A549 treated with Mapracorat at 1 μM for 4 hours (cell line): Measurements from ENCODE around the gene SDS. TPM values are rescaled to one million over a fixed set of nuclear protein-coding genes. Genes with fewer than 3 reads are reported as not detected.

Experiments used
- total RNA-seq: library from RNA; stranded (reverse); fragments of 200-300 nt; extraction: Qiagen RNA extraction; gene quantifications from 5 replicates; pipeline ENCODE4 v1.2.3, GENCODE V29; 2022

The SDS gene, protein sequence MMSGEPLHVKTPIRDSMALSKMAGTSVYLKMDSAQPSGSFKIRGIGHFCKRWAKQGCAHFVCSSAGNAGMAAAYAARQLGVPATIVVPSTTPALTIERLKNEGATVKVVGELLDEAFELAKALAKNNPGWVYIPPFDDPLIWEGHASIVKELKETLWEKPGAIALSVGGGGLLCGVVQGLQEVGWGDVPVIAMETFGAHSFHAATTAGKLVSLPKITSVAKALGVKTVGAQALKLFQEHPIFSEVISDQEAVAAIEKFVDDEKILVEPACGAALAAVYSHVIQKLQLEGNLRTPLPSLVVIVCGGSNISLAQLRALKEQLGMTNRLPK
- total RNA-seq, result 0.29 to 2.7 TPM (median 1.8 TPM) in 5 replicates

DNA sequence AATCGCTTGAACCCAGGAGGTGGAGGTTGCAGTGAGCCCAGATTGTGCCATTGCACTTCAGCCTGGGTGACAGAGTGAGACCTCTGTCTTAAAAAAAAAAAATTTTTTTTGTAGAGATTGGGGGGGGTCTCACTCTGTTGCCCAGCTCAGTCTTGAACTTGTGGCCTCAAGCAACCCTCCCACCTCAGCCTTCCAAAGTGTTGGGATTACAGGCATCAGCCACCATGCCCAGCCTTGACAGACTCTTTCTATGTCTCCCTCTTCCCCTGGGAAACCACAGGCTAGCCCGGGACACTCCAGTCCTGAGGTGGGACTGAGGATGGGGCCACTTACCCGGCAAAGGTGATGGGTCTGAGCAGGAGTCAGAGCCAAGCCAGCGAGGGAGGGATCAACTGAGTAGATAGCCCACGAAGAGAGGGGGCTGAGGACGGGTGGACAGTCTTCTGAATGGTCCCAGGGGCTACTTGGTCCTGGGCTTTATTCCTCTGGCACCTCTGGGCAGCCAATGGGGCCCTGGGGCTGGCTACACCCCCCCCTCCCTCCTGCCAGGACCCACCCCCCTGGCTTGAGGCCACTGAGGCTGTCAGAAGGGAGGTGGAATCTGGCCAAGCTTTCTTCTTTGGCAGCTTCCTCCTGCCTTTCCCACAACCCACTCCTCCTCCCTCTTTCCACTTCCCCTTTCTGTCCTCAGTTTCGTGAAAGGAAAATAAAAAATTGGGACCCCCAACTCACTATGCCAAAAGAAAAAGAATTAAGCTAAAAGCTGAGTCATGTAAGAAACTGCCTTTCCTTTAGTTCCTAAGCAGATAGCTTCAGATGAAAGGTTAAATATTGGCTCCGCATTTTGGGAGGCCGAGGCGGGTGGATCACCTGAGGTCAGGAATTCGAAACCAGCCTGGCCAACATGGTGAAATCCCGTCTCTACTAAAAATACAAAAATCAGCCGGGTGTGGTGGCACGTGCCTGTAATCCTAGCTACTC, at the start of gene SDS:
SDS (minus strand) TSS at position 453 of the 981 bp plus-strand sequence. CDS start 4,179 bp downstream, outside the sequence.

DNA sequence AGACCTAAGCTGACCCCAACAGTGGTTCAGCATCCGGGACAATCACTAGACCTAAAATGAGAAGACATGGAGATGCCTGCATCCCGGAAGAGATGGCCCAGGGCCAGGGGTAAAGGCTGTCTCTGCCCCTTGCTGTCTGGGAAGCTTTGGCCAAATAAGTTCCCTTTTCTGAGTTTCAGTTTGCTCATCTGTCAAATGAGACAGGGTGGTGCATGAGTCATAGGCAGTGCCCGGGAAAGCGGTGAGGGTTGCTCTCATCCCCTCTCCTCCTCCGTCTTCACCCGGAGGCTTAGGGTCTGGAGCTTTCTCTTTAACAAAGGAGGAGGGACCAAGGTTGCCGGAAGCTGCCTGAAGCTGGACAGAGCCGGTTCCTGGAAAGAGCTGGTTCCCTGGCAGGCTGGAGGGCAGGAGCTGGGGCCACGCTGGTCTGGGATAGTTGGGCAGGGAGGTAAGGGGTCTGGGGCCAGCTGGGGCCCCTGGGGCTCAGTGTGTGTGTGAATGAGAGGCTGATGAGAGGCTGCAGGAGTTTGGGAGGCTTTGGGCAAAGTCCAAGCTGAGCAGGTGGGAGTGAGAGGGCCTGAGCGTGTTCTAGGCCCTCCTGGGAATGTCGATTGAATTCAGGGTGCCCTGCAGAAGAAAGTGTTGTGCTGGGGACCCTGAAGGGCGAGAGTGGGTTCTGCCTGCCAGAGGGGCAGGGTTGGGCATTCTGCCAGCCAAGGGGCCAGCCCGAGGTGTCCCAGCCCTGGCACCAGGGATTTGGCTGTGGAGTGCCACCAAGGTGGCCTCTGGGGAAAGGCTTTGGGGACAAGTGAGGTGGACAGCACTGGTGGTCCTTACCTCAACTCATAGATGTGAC, 18.6 kb upstream of the SDS start, which contains the start of gene SDSL:
SDSL (plus strand) TSS at position 351 of the 856 bp plus-strand sequence. CDS start 5,603 bp downstream, outside the sequence.

DNA sequence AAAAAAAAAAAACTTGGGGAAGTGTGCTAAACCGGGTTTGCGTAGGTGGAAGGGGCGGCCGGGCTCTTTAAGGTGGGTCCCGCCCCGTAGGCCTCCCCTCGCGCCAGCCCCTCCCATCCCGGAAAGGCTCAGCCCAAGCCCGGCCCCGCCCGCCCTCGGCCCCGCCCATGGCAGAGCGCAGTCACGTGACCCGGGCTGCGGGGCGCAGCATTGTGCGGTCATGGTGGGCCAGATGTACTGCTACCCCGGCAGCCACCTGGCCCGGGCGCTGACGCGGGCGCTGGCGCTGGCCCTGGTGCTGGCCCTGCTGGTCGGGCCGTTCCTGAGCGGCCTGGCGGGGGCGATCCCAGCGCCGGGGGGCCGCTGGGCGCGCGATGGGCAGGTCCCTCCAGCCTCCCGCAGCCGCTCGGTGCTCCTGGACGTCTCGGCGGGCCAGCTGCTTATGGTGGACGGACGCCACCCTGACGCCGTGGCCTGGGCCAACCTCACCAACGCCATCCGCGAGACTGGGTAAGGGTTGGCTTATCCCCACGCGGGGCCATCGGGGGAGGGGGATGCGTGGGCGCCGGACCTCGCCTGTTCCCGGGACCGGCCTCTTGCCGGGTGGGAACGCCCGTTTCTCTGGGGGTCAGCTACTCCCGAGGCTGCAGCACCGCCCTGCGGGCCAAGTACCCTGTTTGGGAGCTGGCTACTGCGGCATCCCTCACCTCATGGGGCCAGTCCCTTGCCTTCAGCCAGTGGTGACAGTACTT, 45.1 kb downstream of the SDS start, which contains the start of gene PLBD2:
PLBD2 (plus strand) TSS at position 207 of the 752 bp plus-strand sequence; CDS start at position 221, 14 bp downstream.

Other genes starting within 250 kb of the SDS start
- gene DDX54, start 218.4 kb downstream of the SDS start, total RNA-seq, result 51.6 to 79.0 TPM (median 74.9 TPM) in 5 replicates
- 24.1 to 33.5 TPM (median 32.9 TPM) in 5 replicates for gene RITA1, start 218.2 kb downstream of the SDS start, total RNA-seq
- gene TPCN1, start 182.4 kb downstream of the SDS start, total RNA-seq, result 15.6 to 19.8 TPM (median 18.3 TPM) in 5 replicates
- gene SLC8B1, start 68.8 kb downstream of the SDS start, total RNA-seq, result 7.0 to 11.0 TPM (median 9.7 TPM) in 5 replicates
- gene PLBD2, start 45.3 kb downstream of the SDS start, total RNA-seq, result 27.1 to 35.1 TPM (median 32.5 TPM) in 5 replicates
- 20.4 to 30.6 TPM (median 27.8 TPM) in 5 replicates for gene SDSL, start 18.5 kb upstream of the SDS start, total RNA-seq
- gene LHX5, start 68.0 kb upstream of the SDS start, total RNA-seq, result not detected in 5 replicates